Frontal cortex (tissue), 4 donors: ENCODE data around the gene PPHLN1. TPM values are rescaled to one million over a fixed set of nuclear protein-coding genes. Genes with fewer than 3 reads are reported as not detected.
"Not testable (repeated sequence)": the region's sequence is repeated elsewhere in the genome, so short reads cannot be mapped to it uniquely, and the experiment has no call there.

Experiments
- DNase-seq, 2 donors: peaks; one replicate each; pipeline ENCODE4 v3.0.0; 2012; ENCODE audit warnings: low spot score in 2 of 2
- FAIRE-seq: peaks from 2 replicates; lab custom pipeline; 2012; peaks lifted over from hg19 to GRCh38; lab: Jason Lieb, UNC
- total RNA-seq: library from RNA; depleted of rRNA; stranded (reverse); fragments of >200 nt; gene quantifications from one replicate; pipeline ENCODE4 v1.2.3, GENCODE V29; 2014
- donor health status: control.
- donor health status: control.
- donor health status: control.

The PPHLN1 gene
- total RNA-seq, 1 donor from 2014 or later: 82.3 TPM

DNA sequence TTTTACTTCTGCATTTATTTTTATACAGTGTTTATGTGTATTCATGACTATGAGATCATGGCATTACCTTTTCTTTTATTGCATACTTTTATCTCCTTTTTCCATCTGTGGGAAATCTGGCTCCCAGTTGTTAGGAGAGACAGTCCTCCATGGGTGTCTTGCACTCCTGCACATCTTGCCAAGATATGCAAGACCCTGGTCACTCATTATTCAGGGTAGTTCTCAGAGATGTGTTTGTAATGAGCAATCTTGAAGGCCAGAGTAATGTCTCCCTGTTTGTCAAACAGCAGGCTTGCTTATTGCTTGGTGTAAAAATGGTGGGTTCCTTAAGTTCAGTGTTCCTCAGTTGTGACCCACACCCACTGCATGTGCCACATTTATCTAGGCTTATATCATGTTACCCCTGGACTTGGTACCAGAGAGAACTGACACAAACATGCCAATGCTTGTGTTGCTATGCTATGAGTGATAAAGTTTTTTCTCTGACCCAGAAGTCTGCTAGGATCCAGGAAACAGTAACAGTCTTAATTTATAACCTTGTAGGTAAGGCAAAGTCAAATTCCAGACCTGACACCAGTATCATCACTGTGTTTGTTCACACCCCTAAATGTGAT lies 36.8 kb downstream of the PPHLN1 start:
- DNase-seq (no peak), FAIRE-seq (no peak)

DNA sequence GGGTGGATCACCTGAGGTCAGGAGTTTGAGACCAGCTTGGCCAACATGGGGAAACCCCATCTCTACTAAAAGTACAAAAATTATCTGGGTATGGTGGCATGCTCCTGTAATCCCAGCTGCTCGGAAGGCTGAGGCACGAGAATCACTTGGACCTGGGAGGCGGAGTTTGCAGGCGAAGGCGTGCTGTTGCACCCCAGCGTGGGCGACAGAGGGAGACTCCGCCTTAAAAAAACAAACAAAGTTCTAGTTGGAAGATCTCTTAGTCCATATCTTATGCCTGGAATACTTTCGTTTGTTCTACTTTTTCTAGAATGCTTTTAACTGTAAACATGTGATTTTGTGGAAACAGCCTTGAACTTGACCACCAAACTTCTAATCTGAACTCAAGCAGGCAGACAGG lies 38.7 kb downstream of the PPHLN1 start:
- no peak for DNase-seq
- no peak for FAIRE-seq

DNA sequence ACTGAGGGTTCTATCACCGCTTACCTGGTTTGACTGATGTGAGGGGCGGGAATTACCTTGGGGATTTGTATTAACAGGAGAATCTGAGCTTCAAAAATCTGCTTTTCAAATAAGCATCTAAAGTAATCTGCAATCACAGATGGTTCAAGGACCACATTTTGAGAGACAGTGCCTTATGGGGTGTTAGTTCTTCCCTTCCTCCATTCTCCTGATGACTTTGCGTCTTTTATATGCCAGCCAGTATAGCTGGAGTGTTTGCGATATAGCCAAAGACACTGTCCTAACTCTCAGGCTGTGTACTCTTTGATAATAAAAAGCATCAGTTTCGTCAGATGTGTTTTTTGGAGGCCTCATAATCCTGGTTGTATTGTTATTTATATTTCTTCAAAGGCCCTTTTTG lies 39.5 kb downstream of the PPHLN1 start:
- DNase-seq (no peak), FAIRE-seq (no peak)

DNA sequence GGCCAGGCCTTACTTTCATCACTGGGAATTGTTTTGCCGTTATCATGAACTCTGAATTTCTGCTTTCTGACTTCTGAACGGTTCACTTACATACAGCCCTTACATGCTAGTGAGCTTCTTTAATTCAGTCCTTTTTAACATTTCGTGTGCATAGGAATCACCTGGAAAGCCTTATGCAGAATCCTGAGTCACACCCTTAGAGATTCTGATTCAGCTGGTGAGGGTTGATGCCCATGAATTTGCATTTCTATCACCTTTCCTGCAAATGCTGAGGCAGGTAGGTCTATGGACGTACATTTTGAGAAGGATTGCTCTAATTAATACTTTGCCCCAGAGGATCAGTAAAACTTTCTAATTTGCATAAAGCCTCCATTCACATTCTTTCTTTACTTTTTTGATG lies 44.0 kb downstream of the PPHLN1 start:
- no peak for DNase-seq
- FAIRE-seq: no peak

- DNase-seq (peak in 1 of 2 donors; percentile 32), FAIRE-seq (no peak)
Measured at GRCh38 chr12:42372154-42372791, 46.3 kb downstream of the PPHLN1 start.

DNA sequence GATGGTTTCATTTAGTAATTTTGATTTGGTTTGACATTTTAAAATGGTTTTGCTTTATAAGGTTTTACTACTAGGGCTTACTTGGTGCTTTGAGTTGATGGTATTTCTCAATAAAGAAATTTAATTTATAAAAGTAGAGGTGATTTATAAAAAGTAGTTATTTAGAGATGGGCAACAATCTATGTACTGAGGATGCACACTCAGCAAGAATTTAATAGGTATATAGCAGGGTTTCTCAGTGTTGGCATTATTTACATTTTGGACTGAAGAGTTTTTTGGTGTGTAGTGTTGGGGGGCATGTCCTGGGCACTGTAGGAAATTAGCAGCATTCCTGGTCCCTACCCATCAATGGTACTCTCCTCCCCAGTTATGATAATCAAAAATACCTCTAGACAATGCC lies 47.7 kb downstream of the PPHLN1 start:
- FAIRE-seq (no peak), DNase-seq (no peak)

DNA sequence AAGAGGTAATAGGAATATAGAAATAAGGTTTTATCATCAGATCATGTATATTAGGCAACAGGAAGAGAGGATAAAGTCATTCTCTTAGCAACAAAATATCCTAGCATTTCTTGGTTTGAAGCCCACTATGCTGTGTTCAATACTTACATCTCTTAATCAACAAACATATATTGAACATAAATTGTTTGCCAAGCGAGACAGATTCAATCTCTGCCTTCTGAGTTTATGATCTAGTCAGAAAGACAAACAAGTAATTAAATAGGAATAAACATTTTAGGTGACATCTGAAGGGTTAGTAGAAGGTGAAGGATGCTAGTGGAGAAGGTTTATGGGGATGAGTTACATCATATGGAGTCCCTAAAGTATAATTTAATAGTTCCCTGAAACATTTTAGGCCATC lies 54.8 kb downstream of the PPHLN1 start:
- DNase-seq (no peak), FAIRE-seq (no peak)

GRCh38 chr12:42382013-42382696 lies 56.2 kb downstream of the PPHLN1 start:
- FAIRE-seq (no peak), DNase-seq (no peak)

DNA sequence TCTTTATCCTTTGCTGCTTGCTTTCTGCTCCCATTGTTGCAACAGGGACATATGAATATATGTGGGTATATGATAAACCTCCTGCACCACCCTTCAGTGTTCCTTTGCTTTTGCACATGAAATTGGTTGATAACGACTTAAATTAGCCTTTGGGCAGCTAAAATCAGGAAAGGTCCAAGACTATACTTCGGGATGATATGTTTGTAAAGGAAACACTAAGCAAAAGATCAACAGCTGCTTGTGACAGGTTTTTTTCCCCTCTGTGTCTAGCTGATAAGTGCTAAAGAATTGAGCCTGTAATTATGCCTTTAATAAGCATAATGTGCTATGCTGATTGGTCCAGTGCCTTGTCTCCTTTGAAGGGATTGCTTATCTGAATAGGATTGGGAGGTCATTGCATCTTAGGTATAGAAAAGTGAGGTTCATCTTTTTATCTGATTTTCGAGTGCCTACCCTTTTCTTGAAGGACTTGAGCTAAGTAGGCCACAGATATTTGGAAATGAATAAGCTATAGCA lies 59.4 kb downstream of the PPHLN1 start:
- no peak for FAIRE-seq
- DNase-seq: no peak

DNA sequence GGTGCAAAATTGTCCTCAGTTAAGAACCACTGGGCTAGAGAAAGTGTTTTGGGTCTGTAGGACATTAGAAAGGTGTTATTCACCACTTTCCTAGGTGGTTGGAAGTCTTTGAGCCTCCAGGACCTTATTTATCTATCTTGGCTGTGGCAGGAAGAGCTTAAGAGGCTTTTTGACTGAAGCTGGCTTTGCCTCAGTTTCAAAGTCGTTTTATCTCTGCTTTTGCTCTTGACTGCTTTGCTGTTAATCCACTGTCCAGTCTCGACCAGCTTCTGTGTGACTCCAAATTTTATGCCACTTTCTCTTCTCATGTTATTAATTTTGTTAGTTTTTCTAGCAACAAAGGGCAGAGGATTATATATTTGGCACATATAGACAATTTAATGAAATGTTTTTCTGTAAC lies 60.3 kb downstream of the PPHLN1 start:
- no peak for DNase-seq
- FAIRE-seq: no peak

DNA sequence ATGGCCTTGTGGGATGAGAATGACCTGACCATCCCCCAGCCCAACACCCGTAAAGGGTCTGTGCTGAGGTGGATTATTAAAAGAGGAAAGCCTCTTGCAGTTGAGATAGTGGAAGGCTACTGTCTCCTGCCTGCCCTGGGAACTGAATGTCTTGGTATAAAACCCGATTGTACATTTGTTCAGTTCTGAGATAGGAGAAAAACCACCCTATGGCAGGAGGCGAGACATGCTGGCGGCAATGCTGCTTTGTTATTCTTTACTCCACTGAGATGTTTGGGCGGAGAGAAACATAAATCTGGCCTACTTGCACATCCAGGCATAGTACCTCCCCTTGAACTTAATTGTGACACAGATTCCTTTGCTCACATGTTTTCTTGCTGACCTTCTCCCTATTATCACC lies 62.1 kb downstream of the PPHLN1 start:
- DNase-seq, FAIRE-seq: not testable (repeated sequence)

- FAIRE-seq: no peak
Measured at GRCh38 chr12:42394429-42394828, 68.5 kb downstream of the PPHLN1 start.

DNA sequence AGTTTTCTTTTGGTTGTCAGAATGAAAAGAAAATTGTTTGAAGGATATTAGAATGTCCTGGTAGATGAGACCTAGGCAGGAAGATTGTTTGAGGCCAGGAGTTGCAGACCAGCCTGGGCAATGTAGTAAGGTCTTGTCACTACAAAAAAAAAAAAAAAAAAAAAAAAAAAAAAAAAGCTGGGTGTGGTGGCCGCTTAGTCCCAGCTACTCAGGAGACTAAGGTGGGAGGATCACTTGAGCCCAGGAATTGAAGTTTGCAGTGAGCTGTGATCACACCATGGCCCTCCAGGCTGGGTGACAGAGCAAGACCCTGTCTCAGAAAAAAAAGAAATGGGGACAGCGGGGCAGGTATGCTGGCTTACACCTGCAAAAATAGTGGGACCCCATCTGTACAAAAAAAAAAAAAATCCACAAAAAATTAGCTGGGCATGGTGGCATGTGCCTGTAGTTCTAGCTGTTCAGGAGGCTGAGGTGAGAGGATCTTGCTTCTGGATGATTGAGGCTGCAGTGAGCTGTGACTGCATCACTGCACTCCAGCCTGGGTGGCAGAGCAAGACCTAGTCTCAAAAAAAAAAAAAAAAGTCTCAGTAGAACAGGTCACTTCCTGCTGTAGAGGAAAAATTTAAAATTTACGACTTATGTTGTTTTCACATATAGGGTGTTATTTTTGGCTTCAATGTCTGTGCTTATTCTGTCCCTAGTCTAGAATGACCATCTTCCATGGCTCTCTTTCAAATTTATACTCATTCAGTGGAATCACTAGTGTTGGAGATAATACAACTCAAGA lies 70.7 kb downstream of the PPHLN1 start:
- DNase-seq (no peak), FAIRE-seq (no peak)

More at GRCh38 chr12:42394429-42394828, 68.5 kb downstream of the PPHLN1 start:
- DNase-seq: no peak

DNA sequence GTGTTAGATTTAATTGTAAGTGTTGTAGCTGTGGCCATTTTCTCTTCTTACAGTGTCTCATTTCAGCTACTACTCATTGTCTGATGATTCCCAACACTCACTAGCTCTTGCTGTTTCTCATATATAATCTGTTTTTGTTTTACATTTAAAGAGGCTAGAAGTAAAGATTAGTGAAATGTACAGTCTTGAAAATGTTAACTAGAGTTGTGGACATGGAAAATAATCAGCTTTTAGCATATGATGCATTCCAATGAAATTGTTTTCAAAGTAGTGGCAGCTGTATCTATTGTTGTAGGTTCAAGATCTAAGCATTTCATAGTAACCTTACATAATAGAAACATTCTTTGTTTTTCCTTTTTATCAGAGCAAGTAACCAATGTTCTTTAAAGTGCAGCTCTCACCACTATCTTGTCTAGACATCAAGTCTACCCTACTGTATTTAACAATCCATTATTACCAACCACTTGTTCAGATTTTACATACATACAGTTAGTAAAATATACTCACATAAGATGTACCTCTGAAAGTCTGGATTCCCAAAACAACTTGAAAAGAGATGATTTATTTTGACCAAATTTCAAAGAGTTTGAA lies 76.9 kb downstream of the PPHLN1 start:
- DNase-seq (no peak), FAIRE-seq (no peak)

DNA sequence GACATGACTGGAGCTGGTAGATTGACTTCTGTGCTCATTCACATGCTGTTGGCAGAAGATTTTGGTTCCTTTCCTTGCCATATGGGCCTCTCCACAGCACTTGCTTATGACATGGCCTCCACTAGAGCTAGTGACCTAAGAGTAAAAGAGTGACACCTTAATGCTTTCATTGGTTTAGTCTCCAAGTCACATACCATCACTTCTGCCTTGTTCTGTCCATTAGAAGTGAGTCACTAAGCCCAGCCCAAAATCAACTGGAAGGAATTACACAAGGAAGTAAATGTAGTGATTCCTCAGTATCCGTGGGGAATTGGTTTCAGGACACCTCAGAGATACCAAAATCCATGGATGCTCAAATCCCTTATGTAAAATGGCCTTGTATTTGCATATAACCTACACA lies 81.3 kb downstream of the PPHLN1 start:
- no peak for DNase-seq
- FAIRE-seq: no peak

GRCh38 chr12:42409471-42409870 lies 83.5 kb downstream of the PPHLN1 start:
- DNase-seq: no peak
- FAIRE-seq: no peak

DNA sequence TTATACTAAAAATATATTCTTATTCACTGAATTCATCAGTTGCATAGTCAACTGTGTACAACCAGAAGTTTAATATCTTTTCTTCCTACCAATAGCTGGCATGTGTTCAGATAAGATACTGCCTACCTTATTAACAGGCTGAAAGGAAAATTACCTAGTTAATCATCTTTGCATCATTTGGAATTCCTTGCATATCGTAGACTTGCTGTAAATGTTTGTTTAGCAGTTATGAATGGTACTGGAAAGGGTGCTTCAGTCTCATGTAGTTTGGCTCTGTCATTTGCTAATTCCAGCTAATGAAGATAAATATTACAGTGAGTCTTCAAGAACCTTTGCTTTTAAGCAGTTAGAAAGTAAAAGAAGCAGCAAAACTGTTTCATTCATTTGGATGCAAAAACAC lies 84.4 kb downstream of the PPHLN1 start:
- FAIRE-seq (no peak), DNase-seq (no peak)

DNA sequence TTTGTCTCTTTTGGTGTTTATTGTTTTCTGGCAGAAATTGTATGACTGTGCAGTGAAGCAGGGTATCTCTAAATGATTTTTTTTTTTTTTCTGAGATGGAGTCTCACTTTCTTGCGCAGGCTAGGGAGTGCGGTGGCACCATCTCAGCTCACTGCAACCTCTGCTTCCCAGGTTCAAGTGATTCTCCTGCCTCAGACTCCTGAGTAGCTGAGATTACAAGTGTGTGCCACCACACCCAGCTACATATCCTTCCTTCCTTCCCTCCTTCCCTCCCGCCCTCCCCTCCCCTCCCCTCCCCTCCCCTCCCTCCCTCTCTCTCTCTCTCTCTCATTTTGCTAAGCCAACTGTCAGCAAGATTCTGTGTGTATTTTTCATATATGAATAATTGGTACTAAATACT lies 94.4 kb downstream of the PPHLN1 start:
- DNase-seq (no peak), FAIRE-seq (no peak)

GRCh38 chr12:42421844-42422779 lies 96.1 kb downstream of the PPHLN1 start:
- DNase-seq: peak in 1 of 2 donors; percentile 18
- FAIRE-seq: no peak
